ENCODE measurements around the gene SF3B3. TPM values are rescaled to one million over a fixed set of nuclear protein-coding genes. Genes with fewer than 3 reads are reported as not detected.
A peak's percentile ranks its signal among the peaks of the same experiment; 100 is the strongest.

The SF3B3 gene
- total RNA-seq, 1 experiment from 2014 or later = 475 TPM

DNA sequence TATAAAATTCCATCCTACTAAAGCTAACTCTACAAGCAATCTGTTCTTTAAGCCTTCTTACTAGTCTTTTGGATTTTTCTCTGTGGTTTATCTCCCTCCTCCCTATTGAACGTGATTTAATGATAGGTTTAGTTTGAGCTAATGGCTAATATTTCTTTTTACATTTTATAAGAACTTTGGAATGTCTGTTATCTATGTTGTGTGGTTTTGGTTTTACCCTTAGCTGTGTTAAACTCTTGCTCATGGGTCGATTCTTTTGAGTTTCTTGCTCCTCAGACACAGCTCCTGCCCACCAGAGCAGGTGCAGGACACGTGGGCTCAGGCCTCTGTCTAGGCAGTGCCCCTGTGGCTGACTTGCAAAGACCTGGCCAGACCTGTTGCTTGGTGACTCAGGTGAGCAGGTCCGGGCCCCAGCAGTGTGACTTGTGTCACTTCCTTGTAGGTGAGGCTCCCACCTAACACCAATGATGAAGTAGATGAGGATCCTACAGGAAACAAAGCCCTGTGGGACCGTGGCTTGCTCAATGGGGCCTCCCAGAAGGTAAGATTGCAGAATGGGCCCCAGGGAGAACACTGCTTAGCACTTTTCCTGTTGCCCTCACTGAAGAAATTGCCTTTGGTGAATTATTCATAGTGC lies 45.1 kb downstream of the SF3B3 start:
- no peak overlapping the region for H3K4me3 Mint-ChIP-seq

GRCh38 chr16:70569752-70570151 lies 46.1 kb downstream of the SF3B3 start:
- no peaks in the 10 kb centered on the region for H3K9me3 Mint-ChIP-seq
- POLR2A ChIA-PET = no interaction called here

More for the DNA sequence above, 45.1 kb downstream of the SF3B3 start:
- no peak for DNase-seq (ENCODE audit: low spot score)
- POLR2A ChIA-PET = no interaction called here
- no peak for TF ChIP-seq CBFB (CRISPR knock-in tag; IDR thresholded peaks at IDR 0.05; ENCODE audit: low read depth)
- TF ChIP-seq, protein P1, sequence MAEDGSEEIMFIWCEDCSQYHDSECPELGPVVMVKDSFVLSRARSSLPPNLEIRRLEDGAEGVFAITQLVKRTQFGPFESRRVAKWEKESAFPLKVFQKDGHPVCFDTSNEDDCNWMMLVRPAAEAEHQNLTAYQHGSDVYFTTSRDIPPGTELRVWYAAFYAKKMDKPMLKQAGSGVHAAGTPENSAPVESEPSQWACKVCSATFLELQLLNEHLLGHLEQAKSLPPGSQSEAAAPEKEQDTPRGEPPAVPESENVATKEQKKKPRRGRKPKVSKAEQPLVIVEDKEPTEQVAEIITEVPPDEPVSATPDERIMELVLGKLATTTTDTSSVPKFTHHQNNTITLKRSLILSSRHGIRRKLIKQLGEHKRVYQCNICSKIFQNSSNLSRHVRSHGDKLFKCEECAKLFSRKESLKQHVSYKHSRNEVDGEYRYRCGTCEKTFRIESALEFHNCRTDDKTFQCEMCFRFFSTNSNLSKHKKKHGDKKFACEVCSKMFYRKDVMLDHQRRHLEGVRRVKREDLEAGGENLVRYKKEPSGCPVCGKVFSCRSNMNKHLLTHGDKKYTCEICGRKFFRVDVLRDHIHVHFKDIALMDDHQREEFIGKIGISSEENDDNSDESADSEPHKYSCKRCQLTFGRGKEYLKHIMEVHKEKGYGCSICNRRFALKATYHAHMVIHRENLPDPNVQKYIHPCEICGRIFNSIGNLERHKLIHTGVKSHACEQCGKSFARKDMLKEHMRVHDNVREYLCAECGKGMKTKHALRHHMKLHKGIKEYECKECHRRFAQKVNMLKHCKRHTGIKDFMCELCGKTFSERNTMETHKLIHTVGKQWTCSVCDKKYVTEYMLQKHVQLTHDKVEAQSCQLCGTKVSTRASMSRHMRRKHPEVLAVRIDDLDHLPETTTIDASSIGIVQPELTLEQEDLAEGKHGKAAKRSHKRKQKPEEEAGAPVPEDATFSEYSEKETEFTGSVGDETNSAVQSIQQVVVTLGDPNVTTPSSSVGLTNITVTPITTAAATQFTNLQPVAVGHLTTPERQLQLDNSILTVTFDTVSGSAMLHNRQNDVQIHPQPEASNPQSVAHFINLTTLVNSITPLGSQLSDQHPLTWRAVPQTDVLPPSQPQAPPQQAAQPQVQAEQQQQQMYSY (CRISPR knock-in tag; IDR thresholded peaks at IDR 0.05) = no peak
- TF ChIP-seq ZNF671 (CRISPR knock-in tag; IDR thresholded peaks at IDR 0.05) = no peak
- TF ChIP-seq FOXJ3 (CRISPR knock-in tag; IDR thresholded peaks at IDR 0.05; ENCODE audit: borderline replicate concordance) = no peak
- TF ChIP-seq CREB1 (CRISPR knock-in tag; IDR thresholded peaks at IDR 0.05) = no peak
- no peak for TF ChIP-seq AFF4 (CRISPR knock-in tag; IDR thresholded peaks at IDR 0.05; ENCODE audit: borderline replicate concordance)
- peaks cover 2% of the 10 kb centered on the region for H3K4me1 Mint-ChIP-seq
- ATAC-seq = no peak
- CTCF ChIA-PET = interaction anchor here (1.8 kb wide), 1 partner anchor 85 kb away, joined by 5 read pairs; no protein-coding TSS in a partner anchor
- H3K36me3 Mint-ChIP-seq = peaks cover 95% of the 10 kb centered on the region
- no peaks in the 10 kb centered on the region for H3K9me3 Mint-ChIP-seq
- H3K27me3 Mint-ChIP-seq (ENCODE audit: low read depth) = no peaks in the 10 kb centered on the region
- 0 out of 2 replicates have a peak overlapping the region, but pooled peaks have one; percentile 8 for H3K27ac Mint-ChIP-seq

More at GRCh38 chr16:70569752-70570151, 46.1 kb downstream of the SF3B3 start:
- ATAC-seq (no peak), DNase-seq (ENCODE audit: low spot score) (no peak)
- H3K27ac Mint-ChIP-seq = no peak overlapping the region
- CTCF ChIA-PET = no interaction called here
- H3K4me1 Mint-ChIP-seq = peaks cover 3% of the 10 kb centered on the region
- TF ChIP-seq E2F5 (CRISPR knock-in tag; IDR thresholded peaks at IDR 0.05) = no peak
- no peak for TF ChIP-seq E2F4 (CRISPR knock-in tag; IDR thresholded peaks at IDR 0.05; ENCODE audit: borderline replicate concordance, low read depth)
- TF ChIP-seq SMAD3 (CRISPR knock-in tag; IDR thresholded peaks at IDR 0.05; ENCODE audit: borderline replicate concordance) = no peak
- no peak for TF ChIP-seq HMGA2 (CRISPR knock-in tag; IDR thresholded peaks at IDR 0.05)
- TF ChIP-seq ZNF317 (CRISPR knock-in tag; IDR thresholded peaks at IDR 0.05; ENCODE audit: borderline replicate concordance, low read depth) = no peak
- TF ChIP-seq, protein P2, sequence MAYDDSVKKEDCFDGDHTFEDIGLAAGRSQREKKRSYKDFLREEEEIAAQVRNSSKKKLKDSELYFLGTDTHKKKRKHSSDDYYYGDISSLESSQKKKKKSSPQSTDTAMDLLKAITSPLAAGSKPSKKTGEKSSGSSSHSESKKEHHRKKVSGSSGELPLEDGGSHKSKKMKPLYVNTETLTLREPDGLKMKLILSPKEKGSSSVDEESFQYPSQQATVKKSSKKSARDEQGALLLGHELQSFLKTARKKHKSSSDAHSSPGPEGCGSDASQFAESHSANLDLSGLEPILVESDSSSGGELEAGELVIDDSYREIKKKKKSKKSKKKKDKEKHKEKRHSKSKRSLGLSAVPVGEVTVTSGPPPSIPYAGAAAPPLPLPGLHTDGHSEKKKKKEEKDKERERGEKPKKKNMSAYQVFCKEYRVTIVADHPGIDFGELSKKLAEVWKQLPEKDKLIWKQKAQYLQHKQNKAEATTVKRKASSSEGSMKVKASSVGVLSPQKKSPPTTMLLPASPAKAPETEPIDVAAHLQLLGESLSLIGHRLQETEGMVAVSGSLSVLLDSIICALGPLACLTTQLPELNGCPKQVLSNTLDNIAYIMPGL (CRISPR knock-in tag; IDR thresholded peaks at IDR 0.05) = no peak
- TF ChIP-seq ZNF416 (CRISPR knock-in tag; IDR thresholded peaks at IDR 0.05) = no peak
- no peak for TF ChIP-seq NFATC4 (CRISPR knock-in tag; IDR thresholded peaks at IDR 0.05)
- no peak for TF ChIP-seq ESRRA (CRISPR knock-in tag; IDR thresholded peaks at IDR 0.05; ENCODE audit: borderline replicate concordance)
- TF ChIP-seq IRF2 (CRISPR knock-in tag; IDR thresholded peaks at IDR 0.05; ENCODE audit: borderline replicate concordance, low read depth) = no peak
- peaks cover 92% of the 10 kb centered on the region for H3K36me3 Mint-ChIP-seq
- H3K27me3 Mint-ChIP-seq (ENCODE audit: low read depth) = no peaks in the 10 kb centered on the region
- H3K4me3 Mint-ChIP-seq = no peak overlapping the region
